GM18873 (cell line): Measurements from ENCODE around the gene KIAA0232.
"Not testable (repeated sequence)": the region's sequence is repeated elsewhere in the genome, so short reads cannot be mapped to it uniquely, and the experiment has no call there.

Experiments used
- ATAC-seq: cut with Tn5 transposase; IDR thresholded peaks from one replicate; pipeline ENCODE4 v1.9.1; 2021; ENCODE audit warnings: mild to moderate bottlenecking, moderate library complexity, moderate number of reproducible peaks; ENCODE audit not compliant: unreplicated experiment, low FRiP score

The KIAA0232 gene

GRCh38 chr4:6773616-6774540 is 8.6 kb upstream of the KIAA0232 start:
- no peak for ATAC-seq

GRCh38 chr4:6775746-6776145 is 6.8 kb upstream of the KIAA0232 start:
- no peak for ATAC-seq

- ATAC-seq, result no peak
These were observed 5.4 kb upstream of the KIAA0232 start for GRCh38 chr4:6776920-6777635.

- no peak for ATAC-seq
These were observed 4.8 kb upstream of the KIAA0232 start for GRCh38 chr4:6777636-6778281.

GRCh38 chr4:6778435-6778834 is 4.1 kb upstream of the KIAA0232 start:
- no peak for ATAC-seq

- ATAC-seq, result no peak
These were observed 2.6 kb upstream of the KIAA0232 start for GRCh38 chr4:6779667-6780565.

- no peak for ATAC-seq
These were observed 1.4 kb upstream of the KIAA0232 start for GRCh38 chr4:6781113-6781512.

GRCh38 chr4:6781561-6781960 is 966 bp upstream of the KIAA0232 start:
- no peak for ATAC-seq

GRCh38 chr4:6782846-6783110 is 251 bp downstream of the KIAA0232 start:
- ATAC-seq, result no peak

- ATAC-seq, result peak; percentile 55
These were observed 819 bp downstream of the KIAA0232 start for GRCh38 chr4:6783111-6783981.

GRCh38 chr4:6785572-6785925 is 3.0 kb downstream of the KIAA0232 start:
- ATAC-seq, result no peak

GRCh38 chr4:6788123-6788522 is 5.6 kb downstream of the KIAA0232 start:
- ATAC-seq, result no peak

GRCh38 chr4:6791245-6791644 is 8.7 kb downstream of the KIAA0232 start:
- ATAC-seq, result not testable (repeated sequence)

GRCh38 chr4:6791796-6792195 is 9.3 kb downstream of the KIAA0232 start:
- ATAC-seq, result not testable (repeated sequence)

GRCh38 chr4:6794189-6794588 is 11.7 kb downstream of the KIAA0232 start:
- no peak for ATAC-seq

- no peak for ATAC-seq
These were observed 13.3 kb downstream of the KIAA0232 start for GRCh38 chr4:6795821-6796220.

- ATAC-seq, result not testable (repeated sequence)
These were observed 14.8 kb downstream of the KIAA0232 start for GRCh38 chr4:6797368-6797767.

- no peak for ATAC-seq
These were observed 16.6 kb downstream of the KIAA0232 start for GRCh38 chr4:6799091-6799490.

GRCh38 chr4:6802025-6802424 is 19.5 kb downstream of the KIAA0232 start:
- no peak for ATAC-seq

GRCh38 chr4:6802626-6803025 is 20.1 kb downstream of the KIAA0232 start:
- ATAC-seq, result no peak
